IMR-90 (cell line): ENCODE data around the gene STPG1. TPM values are rescaled to one million over a fixed set of nuclear protein-coding genes. Genes with fewer than 3 reads are reported as not detected.

Experiments used
- ATAC-seq: fragments of 200-7000 bp; cut with Tn5 transposase; 2 replicates; pipeline ENCODE4 v1.9.1; 2020; ENCODE audit warnings: low read depth, mild to moderate bottlenecking, moderate library complexity
- BruUV-seq: library from RNA; stranded (reverse); fragments of 400-500 nt; replicated peaks from 2 replicates; lab custom pipeline; 2021; lab: Mats Ljungman, UMichigan
- CTCF ChIA-PET: fragments of 300-600 bp; formaldehyde crosslinking; extraction: SDS; loops from one replicate; lab custom pipeline; 2021; ENCODE audit warnings: antibody characterized with exemption; lab: Yijun Ruan, JAX
- POLR2A ChIA-PET: fragments of 300-600 bp; sonication (Branson Sonifier 250); formaldehyde crosslinking; loops from one replicate; lab custom pipeline; 2022; ENCODE audit warnings: antibody characterized with exemption; ENCODE audit not compliant: unreplicated experiment; lab: Charles Lee
- DNase-seq: peaks from one replicate; pipeline ENCODE4 v3.0.0; 2013
- H2AFZ ChIP-seq: replicated peaks from 2 replicates; pipeline ENCODE3; 2013; ENCODE audit warnings: low read length, mild to moderate bottlenecking; ENCODE audit not compliant: poor library complexity
- H2AK5ac ChIP-seq: 2 replicates; pipeline ENCODE4 v1.6.1; 2013; ENCODE audit warnings: low read depth, low read length, inconsistent platforms
- H2AK9ac ChIP-seq: replicated peaks from 2 replicates; pipeline ENCODE3; 2013; ENCODE audit warnings: mild to moderate bottlenecking, low read depth, low read length, moderate library complexity; ENCODE audit not compliant: poor library complexity
- H2BK120ac ChIP-seq: 2 replicates; pipeline ENCODE4 v1.6.1; 2013; ENCODE audit warnings: low read depth, low read length, inconsistent platforms
- H2BK15ac ChIP-seq: 3 replicates; pipeline ENCODE4 v1.6.1; 2013; ENCODE audit warnings: low read depth, low read length, inconsistent platforms
- H2BK20ac ChIP-seq: 2 replicates; pipeline ENCODE4 v1.6.1; 2013; ENCODE audit warnings: low read depth, mild to moderate bottlenecking, inconsistent platforms, low read length, moderate library complexity
- H2BK5ac ChIP-seq: 2 replicates; pipeline ENCODE4 v1.6.1; 2013; ENCODE audit warnings: mild to moderate bottlenecking, low read depth, low read length, inconsistent platforms; ENCODE audit not compliant: poor library complexity, severe bottlenecking
- H3K14ac ChIP-seq: replicated peaks from 2 replicates; pipeline ENCODE4 v1.6.1; 2013; ENCODE audit warnings: low read depth, low read length, inconsistent platforms
- H3K18ac ChIP-seq: 2 replicates; pipeline ENCODE4 v1.6.1; 2013; ENCODE audit warnings: low read depth, low read length, control low read depth
- H3K23ac ChIP-seq: 2 replicates; pipeline ENCODE4 v1.6.1; 2013; ENCODE audit warnings: low read depth, low read length, inconsistent platforms
- H3K27ac ChIP-seq: 2 replicates; pipeline ENCODE4 v1.5.1; 2013; ENCODE audit warnings: mild to moderate bottlenecking, control low read depth, low read length; ENCODE audit not compliant: insufficient read depth
- H3K27me3 ChIP-seq: 2 replicates; pipeline ENCODE4 v1.6.1; 2013; ENCODE audit warnings: low read length; ENCODE audit not compliant: control insufficient read depth, insufficient read depth
- H3K36me3 ChIP-seq: 2 replicates; pipeline ENCODE4 v1.6.1; 2013; ENCODE audit warnings: low read length, mixed read lengths; ENCODE audit not compliant: control insufficient read depth, insufficient read depth
- H3K4ac ChIP-seq: 2 replicates; pipeline ENCODE4 v1.6.1; 2013; ENCODE audit warnings: low read depth, low read length, inconsistent platforms
- H3K4me1 ChIP-seq: 2 replicates; pipeline ENCODE4 v1.6.1; 2013; ENCODE audit warnings: low read length, mixed read lengths; ENCODE audit not compliant: control insufficient read depth, insufficient read depth
- H3K4me2 ChIP-seq: 2 replicates; pipeline ENCODE4 v1.6.1; 2013; ENCODE audit warnings: low read depth, mild to moderate bottlenecking, control low read depth, low read length, moderate library complexity
- H3K4me3 ChIP-seq: 2 replicates; pipeline ENCODE4 v1.5.1; 2013; ENCODE audit warnings: low read depth, mild to moderate bottlenecking, control low read depth, low read length, moderate library complexity; ENCODE audit not compliant: insufficient read depth
- H3K56ac ChIP-seq: 2 replicates; pipeline ENCODE4 v1.6.1; 2013; ENCODE audit warnings: low read length, inconsistent platforms; ENCODE audit not compliant: insufficient read depth; ENCODE audit errors: extremely low read depth
- H3K79me1 ChIP-seq, 2 experiments: 2 replicates each; pipeline ENCODE4 v1.6.1; 2013; ENCODE audit warnings: low read length in 2 of 2, inconsistent platforms in 1 of 2, low read depth in 1 of 2
- H3K9ac ChIP-seq: 2 replicates; pipeline ENCODE4 v1.6.1; 2013; ENCODE audit warnings: low read depth, low read length, control low read depth
- H3K9me1 ChIP-seq: 2 replicates; pipeline ENCODE4 v1.6.1; 2013; ENCODE audit warnings: low read length, inconsistent platforms; ENCODE audit not compliant: insufficient read depth
- H3K9me3 ChIP-seq: 2 replicates; pipeline ENCODE4 v1.6.1; 2013; ENCODE audit warnings: low read length; ENCODE audit not compliant: control insufficient read depth, insufficient read depth
- H4K20me1 ChIP-seq: 2 replicates; pipeline ENCODE4 v1.6.1; 2013; ENCODE audit warnings: low read length, inconsistent platforms; ENCODE audit not compliant: insufficient read depth
- H4K5ac ChIP-seq: 2 replicates; pipeline ENCODE4 v1.6.1; 2013; ENCODE audit warnings: mild to moderate bottlenecking, low read depth, low read length, control low read depth
- H4K8ac ChIP-seq, 2 experiments: 2 replicates each; pipeline ENCODE4 v1.6.1; 2013; ENCODE audit warnings: low read depth in 2 of 2, low read length in 2 of 2, control low read depth in 1 of 2, inconsistent platforms in 1 of 2
- H4K91ac ChIP-seq: 2 replicates; pipeline ENCODE4 v1.6.1; 2013; ENCODE audit warnings: low read depth, low read length, inconsistent platforms; ENCODE audit not compliant: insufficient read depth
- BHLHE40 ChIP-seq: fragments of 150-350 bp; IDR thresholded peaks from 2 replicates; pipeline ENCODE4 v1.6.1; 2016; ENCODE audit warnings: mild to moderate bottlenecking, low read depth, low read length
- CEBPB ChIP-seq: IDR thresholded peaks from 2 replicates; pipeline ENCODE4 v1.6.1; 2012; ENCODE audit warnings: low read depth, low read length, improper control_type of control experiment
- FOS ChIP-seq: fragments of 150-350 bp; IDR thresholded peaks from 2 replicates; pipeline ENCODE4 v1.6.1; 2016; ENCODE audit warnings: low read depth, low read length
- MAFK ChIP-seq: IDR thresholded peaks from 2 replicates; pipeline ENCODE4 v1.6.1; 2012; ENCODE audit warnings: low read depth, low read length, improper control_type of control experiment
- MAZ ChIP-seq: IDR thresholded peaks from 2 replicates; pipeline ENCODE4 v1.6.1; 2012; ENCODE audit warnings: low read depth, mild to moderate bottlenecking, low read length, improper control_type of control experiment, moderate library complexity, borderline replicate concordance
- RFX5 ChIP-seq: IDR thresholded peaks from 2 replicates; pipeline ENCODE4 v1.8.0; 2012; ENCODE audit warnings: low read depth, mild to moderate bottlenecking, low read length, moderate library complexity
- WGBS, 2 experiments: methylation state at CpG; one replicate each; pipeline versions ENCODE4 v1.1.5 to v1.1.7; 2013; ENCODE audit warnings: missing lambda C conversion rate in 2 of 2; ENCODE audit not compliant: insufficient read length in 1 of 2; ENCODE audit errors: extremely low coverage in 2 of 2; 5-methylcytosine and 5-hydroxymethylcytosine counted together
- dilution Hi-C: fragments of 300-500 bp; cut with HindIII; formaldehyde crosslinking; loops from one replicate; pipeline ENCODE4 v1.14.3; 2018; ENCODE audit warnings: low sequenced_read_pairs; ENCODE audit not compliant: unreplicated experiment
- in situ Hi-C: fragments of 300-500 bp; cut with MboI; formaldehyde crosslinking; loops from 3 replicates; pipeline ENCODE4 v1.14.3; 2019; ENCODE audit warnings: low sequenced_read_pairs, inconsistent platforms, mixed read lengths
- intact Hi-C: fragments of 100-400 bp; cut with micrococcal nuclease; formaldehyde crosslinking; loops from 2 replicates; pipeline ENCODE4 v1.10.0; 2022
- polyA plus RNA-seq, 3 experiments: library from polyadenylated mRNA; depleted of rRNA; stranded (reverse); fragments of >200 nt; gene quantifications; 2 replicates each; pipeline ENCODE4 v1.2.3, GENCODE V29; 2012; ENCODE audit warnings: low replicate concordance in 1 of 3
- total RNA-seq: library from RNA; depleted of rRNA; stranded (reverse); fragments of >200 nt; gene quantifications from 2 replicates; pipeline ENCODE4 v1.2.3, GENCODE V29; 2012
- TF ChIP-seq, protein P1 (sequence below): fragments of 150-350 bp; IDR thresholded peaks from 2 replicates; pipeline ENCODE4 v1.6.1; 2017; ENCODE audit warnings: mild to moderate bottlenecking, antibody characterized with exemption, low read length, low read depth

The STPG1 gene
- total and polyA plus RNA-seq, 2 of the 4 experiments (the other 2 are of a cell fraction) = 3.0 to 6.5 TPM

DNA sequence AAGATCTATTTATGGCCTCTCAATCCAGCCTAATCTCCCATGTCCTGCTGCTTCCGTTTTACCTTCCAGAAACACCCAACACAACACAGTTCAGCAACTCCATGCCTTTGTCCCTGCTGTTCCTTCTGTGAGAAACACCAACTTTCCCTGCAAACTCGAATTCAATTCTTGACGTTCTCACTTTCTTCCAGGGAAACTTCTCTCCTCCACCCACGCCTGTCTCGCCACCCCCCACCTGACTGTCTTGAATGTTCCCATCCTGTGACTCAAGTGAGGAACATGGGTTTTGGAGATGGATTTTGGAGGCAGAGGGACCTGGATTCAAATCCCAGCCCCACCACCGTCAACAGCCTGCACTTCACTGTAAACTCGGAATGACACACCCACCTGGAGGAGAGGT is 49.6 kb downstream of the STPG1 start:
- ChIA-PET POLR2A (no interaction called here), CTCF (no interaction called here)
- Histone ChIP-seq H2AK9ac (peak overlapping the region; percentile 7), H3K79me1 (peaks cover 0 to 4% of the 10 kb centered on the region in 2 experiments; a peak in 1 of 4 replicates), H3K4me2 (no peak overlapping the region), H3K36me3 (no peaks in the 10 kb centered on the region), H3K4ac (no peak overlapping the region), H2AFZ (no peak overlapping the region), H3K27me3 (no peaks in the 10 kb centered on the region), H2AK5ac (peak overlapping the region; percentile 33; the same call in 1 of the 2 replicates), H3K9ac (no peak overlapping the region), H3K23ac (no peak overlapping the region), H2BK20ac (no peak overlapping the region), H3K18ac (no peak overlapping the region), H2BK15ac (no peak overlapping the region), H3K9me1 (peaks cover 25% of the 10 kb centered on the region), H3K4me1 (peaks cover 14% of the 10 kb centered on the region), H2BK120ac (no peak overlapping the region), H4K91ac (no peak overlapping the region), H4K8ac (no peak overlapping the region), H3K27ac (no peak overlapping the region), H3K56ac (no peak overlapping the region), H2BK5ac (no peak overlapping the region), H3K9me3 (no peaks in the 10 kb centered on the region), H4K20me1 (peaks cover 4% of the 10 kb centered on the region; the same call in 1 of the 2 replicates), H3K4me3 (no peak overlapping the region), H4K5ac (no peak overlapping the region), H3K14ac (no peak overlapping the region)
- no peak for TF ChIP-seq MAFK
- no peak for TF ChIP-seq RFX5
- TF ChIP-seq CEBPB = no peak
- no peak for TF ChIP-seq FOS
- TF ChIP-seq BHLHE40 = no peak
- TF ChIP-seq, protein P1, sequence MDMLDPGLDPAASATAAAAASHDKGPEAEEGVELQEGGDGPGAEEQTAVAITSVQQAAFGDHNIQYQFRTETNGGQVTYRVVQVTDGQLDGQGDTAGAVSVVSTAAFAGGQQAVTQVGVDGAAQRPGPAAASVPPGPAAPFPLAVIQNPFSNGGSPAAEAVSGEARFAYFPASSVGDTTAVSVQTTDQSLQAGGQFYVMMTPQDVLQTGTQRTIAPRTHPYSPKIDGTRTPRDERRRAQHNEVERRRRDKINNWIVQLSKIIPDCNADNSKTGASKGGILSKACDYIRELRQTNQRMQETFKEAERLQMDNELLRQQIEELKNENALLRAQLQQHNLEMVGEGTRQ = no peak
- TF ChIP-seq MAZ = no peak
- 100% methylated on average over 1 of the region's 7 CpGs; no CpG with 5 or more reads in 1 of the 2 experiments for WGBS, 2 experiments
- in situ Hi-C loops (no loop called here), intact Hi-C loops (no loop called here), dilution Hi-C loops (no loop called here)
- no peak for DNase-seq
- ATAC-seq = no peak
- no TSS peak for BruUV-seq
